Mucosa of rectum (tissue), 2 donors: Measurements from ENCODE around the gene CDKAL1.
A peak's percentile ranks its signal among the peaks of the same experiment; 100 is the strongest.

ENCODE experiments used
- H3K27ac ChIP-seq, 2 donors: one replicate each; pipeline ENCODE4 v1.7.0; 2013; ENCODE audit warnings: inconsistent platforms in 2 of 2, low read depth in 2 of 2, low read length in 2 of 2
- H3K27me3 ChIP-seq, 2 donors: one replicate each; pipeline ENCODE4 v1.7.0; 2013; ENCODE audit warnings: low read length in 2 of 2; ENCODE audit not compliant: control insufficient read depth in 2 of 2, insufficient read depth in 2 of 2
- H3K36me3 ChIP-seq, 2 donors: one replicate each; pipeline ENCODE4 v1.7.0; 2013; ENCODE audit warnings: low read length in 2 of 2; ENCODE audit not compliant: control insufficient read depth in 2 of 2, insufficient read depth in 2 of 2
- H3K4me1 ChIP-seq, 2 donors: one replicate each; pipeline ENCODE4 v1.7.0; 2013; ENCODE audit warnings: low read length in 2 of 2, mild to moderate bottlenecking in 1 of 2; ENCODE audit not compliant: control insufficient read depth in 2 of 2, insufficient read depth in 2 of 2
- H3K4me3 ChIP-seq, 2 donors: one replicate each; pipeline ENCODE4 v1.7.0; 2013; ENCODE audit warnings: low read length in 2 of 2
- H3K9ac ChIP-seq, 2 donors: one replicate each; pipeline ENCODE4 v1.7.0; 2013; ENCODE audit warnings: low read length in 2 of 2, low read depth in 1 of 2, mild to moderate bottlenecking in 1 of 2
- H3K9me3 ChIP-seq, 2 donors: one replicate each; pipeline ENCODE4 v1.7.0; 2013; ENCODE audit warnings: low read length in 2 of 2; ENCODE audit not compliant: control insufficient read depth in 2 of 2
- donor health status: healthy.
- donor health status: Normal muscosa, but diverticular disease.

Gene CDKAL1

DNA sequence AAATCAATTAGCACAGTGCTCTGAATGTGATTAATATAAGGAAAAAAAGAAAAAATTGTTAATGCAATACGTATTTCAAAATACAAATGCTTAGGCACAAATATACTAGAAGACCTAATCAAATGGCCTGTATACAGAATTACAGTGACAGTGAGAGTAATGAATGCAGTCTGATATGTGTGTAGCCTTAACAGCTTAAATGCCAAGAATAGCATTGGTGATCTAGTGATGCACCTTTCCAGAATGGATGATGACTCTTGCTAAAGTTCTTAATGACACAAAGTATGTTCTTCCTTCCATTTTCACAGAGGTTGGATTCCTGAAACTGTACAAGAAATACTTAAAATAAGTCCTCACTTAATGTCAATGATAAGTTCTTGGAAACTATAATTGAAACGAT is 131.0 kb downstream of the CDKAL1 start:
- Histone ChIP-seq H3K27me3 (no peaks in the 10 kb centered on the region), H3K9me3 (no peaks in the 10 kb centered on the region), H3K9ac (no peak overlapping the region), H3K27ac (no peak overlapping the region), H3K36me3 (no peaks in the 10 kb centered on the region), H3K4me3 (no peak overlapping the region), H3K4me1 (no peaks in the 10 kb centered on the region)

GRCh38 chr6:20669571-20670314 is 135.5 kb downstream of the CDKAL1 start:
- Histone ChIP-seq H3K36me3 (no peaks in the 10 kb centered on the region), H3K9ac (no peak overlapping the region), H3K27ac (no peak overlapping the region), H3K27me3 (no peaks in the 10 kb centered on the region), H3K4me1 (no peaks in the 10 kb centered on the region), H3K9me3 (no peaks in the 10 kb centered on the region), H3K4me3 (no peak overlapping the region)

DNA sequence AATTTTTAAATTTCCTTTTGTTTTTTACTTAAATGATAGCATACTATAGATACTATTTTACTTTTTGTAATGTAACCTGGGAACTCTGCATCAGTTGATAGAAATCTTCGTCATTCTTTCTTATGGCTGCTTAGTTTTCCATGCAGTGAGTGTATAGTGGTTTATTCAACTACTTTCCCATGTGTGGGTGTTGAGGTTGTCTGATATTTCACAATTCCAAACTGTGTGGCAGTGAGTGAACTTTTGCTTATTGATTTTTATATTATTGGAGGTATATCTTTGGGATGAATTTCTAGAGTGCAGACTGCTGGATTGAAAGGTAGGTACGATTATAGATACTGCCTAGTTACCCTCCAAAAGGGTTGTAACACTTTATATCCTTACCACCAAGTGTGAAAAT is 136.5 kb downstream of the CDKAL1 start:
- no peaks in the 10 kb centered on the region for H3K36me3 ChIP-seq
- no peak overlapping the region for H3K4me3 ChIP-seq

DNA sequence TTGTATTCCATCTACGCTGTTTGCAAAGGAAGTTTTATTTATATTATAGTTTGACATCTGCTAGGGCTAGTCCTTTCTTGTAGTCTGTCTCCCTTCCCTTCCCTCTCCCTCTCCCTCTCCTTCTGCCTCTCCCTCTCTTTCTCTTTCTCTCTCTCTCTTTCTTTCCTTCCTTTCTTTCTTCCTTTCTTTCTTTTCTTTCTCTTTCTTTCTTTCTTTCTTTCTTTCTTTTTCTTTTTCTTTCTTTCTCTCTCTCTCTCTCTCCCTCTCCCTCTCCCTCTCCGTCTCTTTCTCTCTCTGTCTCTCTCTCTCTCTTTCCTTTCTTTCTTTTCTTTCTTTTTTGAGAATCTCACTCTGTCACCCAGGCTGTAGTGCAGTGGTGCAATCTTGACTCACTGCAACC is 137.8 kb downstream of the CDKAL1 start:
- Histone ChIP-seq H3K4me1 (no peaks in the 10 kb centered on the region), H3K36me3 (no peaks in the 10 kb centered on the region), H3K27me3 (no peaks in the 10 kb centered on the region), H3K9me3 (no peaks in the 10 kb centered on the region), H3K9ac (no peak overlapping the region), H3K4me3 (no peak overlapping the region), H3K27ac (no peak overlapping the region)

More for the DNA sequence above, 136.5 kb downstream of the CDKAL1 start:
- Histone ChIP-seq H3K27ac (no peak overlapping the region), H3K27me3 (no peaks in the 10 kb centered on the region), H3K9ac (no peak overlapping the region), H3K4me1 (no peaks in the 10 kb centered on the region), H3K9me3 (no peaks in the 10 kb centered on the region)

DNA sequence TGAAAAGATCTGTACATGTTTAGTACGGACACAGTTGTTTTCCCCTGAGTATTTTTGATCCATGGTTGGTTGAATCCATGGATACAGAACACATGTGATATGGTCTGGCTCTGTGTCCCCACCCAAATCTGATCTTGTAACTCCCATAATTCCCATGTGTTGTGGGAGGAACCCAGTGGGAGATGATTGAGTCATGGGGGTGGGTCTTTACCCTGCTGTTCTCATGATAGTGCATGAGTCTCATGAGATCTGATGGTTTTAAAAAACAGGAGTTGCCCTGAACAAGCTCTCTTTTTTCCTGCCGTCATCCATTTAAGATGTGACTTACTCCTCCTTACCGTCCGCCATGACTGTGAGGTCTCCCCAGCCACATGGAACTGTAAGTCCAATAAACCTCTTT is 139.2 kb downstream of the CDKAL1 start:
- no peak overlapping the region for H3K27ac ChIP-seq
- H3K4me1 ChIP-seq: no peaks in the 10 kb centered on the region
- H3K9me3 ChIP-seq: no peaks in the 10 kb centered on the region
- no peaks in the 10 kb centered on the region for H3K27me3 ChIP-seq
- no peak overlapping the region for H3K9ac ChIP-seq
- H3K4me3 ChIP-seq: no peak overlapping the region
- H3K36me3 ChIP-seq: no peaks in the 10 kb centered on the region

- no peak overlapping the region for H3K4me3 ChIP-seq
- H3K27ac ChIP-seq: no peak overlapping the region
- H3K4me1 ChIP-seq: no peaks in the 10 kb centered on the region
- no peaks in the 10 kb centered on the region for H3K36me3 ChIP-seq
- no peaks in the 10 kb centered on the region for H3K9me3 ChIP-seq
- no peaks in the 10 kb centered on the region for H3K27me3 ChIP-seq
- no peak overlapping the region for H3K9ac ChIP-seq
Observed at GRCh38 chr6:20674664-20675063, 140.4 kb downstream of the CDKAL1 start.

DNA sequence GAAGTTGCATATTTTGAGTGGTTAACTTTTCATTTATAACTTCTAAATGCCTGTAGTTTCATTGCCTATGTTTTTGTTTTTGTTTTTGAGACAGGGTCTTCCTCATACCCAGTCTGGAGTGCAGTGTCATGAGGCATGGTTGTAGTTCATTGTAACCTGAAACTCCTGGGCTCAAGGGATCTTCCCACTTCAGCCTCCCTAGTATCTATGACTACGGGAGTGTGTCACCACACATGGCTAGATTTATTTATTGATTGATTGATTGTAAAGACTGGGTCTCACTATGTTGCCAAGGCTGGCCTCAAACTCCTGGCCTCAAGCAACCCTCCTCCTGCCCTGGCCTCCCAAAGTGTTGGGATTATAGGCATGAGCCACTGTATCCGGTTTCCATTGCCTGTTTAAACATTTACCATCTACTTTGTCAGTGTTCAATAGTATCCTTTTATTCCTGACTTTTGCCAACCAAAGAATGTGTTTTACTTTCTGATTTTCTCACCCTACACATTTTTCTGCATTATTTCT is 144.6 kb downstream of the CDKAL1 start:
- no peaks in the 10 kb centered on the region for H3K9me3 ChIP-seq

GRCh38 chr6:20680697-20681165 is 146.5 kb downstream of the CDKAL1 start:
- no peaks in the 10 kb centered on the region for H3K36me3 ChIP-seq
- H3K4me1 ChIP-seq: peaks cover 0 to 3% of the 10 kb centered on the region in 2 donors
- peak overlapping the region in 1 of 2 donors; percentile 9 for H3K4me3 ChIP-seq
- H3K9me3 ChIP-seq: no peaks in the 10 kb centered on the region
- H3K27me3 ChIP-seq: no peaks in the 10 kb centered on the region
- H3K9ac ChIP-seq: no peak overlapping the region
- no peak overlapping the region for H3K27ac ChIP-seq

More for the DNA sequence above, 144.6 kb downstream of the CDKAL1 start:
- no peak overlapping the region for H3K9ac ChIP-seq
- H3K27ac ChIP-seq: no peak overlapping the region
- peaks cover 0 to 3% of the 10 kb centered on the region in 2 donors for H3K4me1 ChIP-seq
- no peaks in the 10 kb centered on the region for H3K27me3 ChIP-seq
- no peak overlapping the region for H3K4me3 ChIP-seq
- no peaks in the 10 kb centered on the region for H3K36me3 ChIP-seq

GRCh38 chr6:20681243-20681684 is 147.0 kb downstream of the CDKAL1 start:
- Histone ChIP-seq H3K4me1 (peaks cover 0 to 3% of the 10 kb centered on the region in 2 donors), H3K27me3 (no peaks in the 10 kb centered on the region), H3K9ac (no peak overlapping the region), H3K36me3 (no peaks in the 10 kb centered on the region), H3K27ac (no peak overlapping the region), H3K4me3 (peak overlapping the region in 1 of 2 donors; percentile 9), H3K9me3 (no peaks in the 10 kb centered on the region)

- Histone ChIP-seq H3K27me3 (no peaks in the 10 kb centered on the region), H3K27ac (no peak overlapping the region), H3K4me3 (no peak overlapping the region), H3K9me3 (no peaks in the 10 kb centered on the region), H3K4me1 (peaks cover 0 to 3% of the 10 kb centered on the region in 2 donors), H3K9ac (no peak overlapping the region), H3K36me3 (no peaks in the 10 kb centered on the region)
Observed at GRCh38 chr6:20684474-20684873, 150.2 kb downstream of the CDKAL1 start.
